ENCODE measurements around the gene KDM3B. TPM values are rescaled to one million over a fixed set of nuclear protein-coding genes. Genes with fewer than 3 reads are reported as not detected.

KDM3B gene
- total and polyA plus RNA-seq, 9 of the 15 experiments (the other 6 are each of a cell fraction or from before 2014, with no cell fraction given) = 13.8 to 62.8 (median 41.9) TPM

DNA sequence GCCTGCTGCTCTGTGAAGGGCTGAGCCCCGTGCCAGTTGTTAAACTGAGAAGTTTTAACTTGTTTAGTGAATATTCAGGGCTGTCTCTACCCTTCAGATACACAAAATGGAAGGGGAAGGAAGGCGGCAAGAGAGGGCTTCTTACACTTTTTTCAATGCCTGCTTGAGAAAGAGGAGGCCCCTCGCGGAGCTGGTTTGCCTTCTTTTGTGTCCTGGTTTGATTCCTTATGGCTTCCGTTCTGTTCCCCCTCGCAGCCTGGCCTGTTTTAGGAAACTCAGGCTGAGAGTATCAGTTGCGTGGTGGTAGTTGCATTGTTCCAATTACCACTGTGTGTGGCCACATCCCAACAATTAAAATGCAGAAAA is 13.4 kb upstream of the KDM3B start:
- FAIRE-seq = no peak
- H3K27ac ChIP-seq (ENCODE audit: extremely low read depth, low read depth, low read length) = peak overlapping the region; percentile 97
- ChIA-PET POLR2A (interaction anchor here (0.6 to 7.9 kb wide), 27 partner anchors 8 to 190 kb away, joined by 3 to 416 read pairs (median 4); partner anchors contain the start of genes BRD8, CDC23, CDC25C and GFRA3), CTCF (ENCODE audit: low intra/inter-chr PET ratio) (interaction anchor here (5.4 kb wide), 1 partner anchor 14 kb away, joined by 31 read pairs; the partner anchor contains the start of gene KDM3B)
- peak in 1 of 4 experiments; percentile 28 for DNase-seq (ENCODE audit: extremely low read depth in 1 of 4, low spot score in 3 of 4)
- H3K27me3 ChIP-seq (ENCODE audit: control insufficient read depth in 2 of 2, insufficient read depth in 2 of 2, low read length in 2 of 2) = no peaks in the 10 kb centered on the region
- H2AFZ ChIP-seq (ENCODE audit: low read depth, low read length) = peak overlapping the region; percentile 32; the same call in 1 of the 2 replicates
- no peaks in the 10 kb centered on the region for H3K9me3 ChIP-seq (replicated peaks; ENCODE audit: control insufficient read depth, insufficient read depth, low read depth, low read length)
- H3K4me1 ChIP-seq (replicated peaks in 1 of 2; ENCODE audit: control insufficient read depth in 2 of 2, insufficient read depth in 2 of 2, low read length in 2 of 2) = peaks cover 9 to 28% of the 10 kb centered on the region in 2 experiments
- 0 out of 2 replicates have a peak, but pooled peaks cover 7% of the 10 kb centered on the region for H4K20me1 ChIP-seq (replicated peaks; ENCODE audit: control insufficient read depth, insufficient read depth, low read length)
- peak; percentile 1; the same call in 2 of the 3 replicates for ATAC-seq
- H3K4me2 ChIP-seq (ENCODE audit: insufficient read depth, low read length) = peak overlapping the region; percentile 99
- BruUV-seq (replicated peaks) = TSS peak; percentile 57
- H3K9ac ChIP-seq (ENCODE audit: insufficient read depth in 1 of 2, low read depth in 2 of 2, low read length in 2 of 2) = peak overlapping the region; percentile 91 to 96
- intact Hi-C loops (cut with micrococcal nuclease) (loop anchor here (2.0 kb wide), 1 partner anchor 14 kb away; the partner anchor contains the start of gene KDM3B), in situ Hi-C loops (cut with MboI) (no loop called here)
- peak overlapping the region; percentile 63 for H3K4me3 ChIP-seq
- H3K36me3 ChIP-seq (ENCODE audit: control insufficient read depth, insufficient read depth, low read length) = peaks cover 39% of the 10 kb centered on the region
- peaks cover 39% of the 10 kb centered on the region for H3K79me2 ChIP-seq (ENCODE audit: control insufficient read depth, insufficient read depth, low read length)
- peaks cover 5% of the 10 kb centered on the region for H3K9me1 ChIP-seq (ENCODE audit: control insufficient read depth, insufficient read depth, low read length)
- 0% methylated on average over 7 of the region's 7 CpGs for WGBS (ENCODE audit: insufficient coverage, low coverage, missing lambda C conversion rate)
- no peak for TF ChIP-seq BRCA1 (IDR thresholded peaks at IDR 0.05)
- 0 out of 2 replicates have a peak, but pooled peaks have one; percentile 59 for TF ChIP-seq BRCA1 (CRISPR knock-in tag; IDR thresholded peaks at IDR 0.05)
- TF ChIP-seq MTA1 (IDR thresholded peaks at IDR 0.05; ENCODE audit: borderline replicate concordance) = no peak
- TF ChIP-seq, protein P1, sequence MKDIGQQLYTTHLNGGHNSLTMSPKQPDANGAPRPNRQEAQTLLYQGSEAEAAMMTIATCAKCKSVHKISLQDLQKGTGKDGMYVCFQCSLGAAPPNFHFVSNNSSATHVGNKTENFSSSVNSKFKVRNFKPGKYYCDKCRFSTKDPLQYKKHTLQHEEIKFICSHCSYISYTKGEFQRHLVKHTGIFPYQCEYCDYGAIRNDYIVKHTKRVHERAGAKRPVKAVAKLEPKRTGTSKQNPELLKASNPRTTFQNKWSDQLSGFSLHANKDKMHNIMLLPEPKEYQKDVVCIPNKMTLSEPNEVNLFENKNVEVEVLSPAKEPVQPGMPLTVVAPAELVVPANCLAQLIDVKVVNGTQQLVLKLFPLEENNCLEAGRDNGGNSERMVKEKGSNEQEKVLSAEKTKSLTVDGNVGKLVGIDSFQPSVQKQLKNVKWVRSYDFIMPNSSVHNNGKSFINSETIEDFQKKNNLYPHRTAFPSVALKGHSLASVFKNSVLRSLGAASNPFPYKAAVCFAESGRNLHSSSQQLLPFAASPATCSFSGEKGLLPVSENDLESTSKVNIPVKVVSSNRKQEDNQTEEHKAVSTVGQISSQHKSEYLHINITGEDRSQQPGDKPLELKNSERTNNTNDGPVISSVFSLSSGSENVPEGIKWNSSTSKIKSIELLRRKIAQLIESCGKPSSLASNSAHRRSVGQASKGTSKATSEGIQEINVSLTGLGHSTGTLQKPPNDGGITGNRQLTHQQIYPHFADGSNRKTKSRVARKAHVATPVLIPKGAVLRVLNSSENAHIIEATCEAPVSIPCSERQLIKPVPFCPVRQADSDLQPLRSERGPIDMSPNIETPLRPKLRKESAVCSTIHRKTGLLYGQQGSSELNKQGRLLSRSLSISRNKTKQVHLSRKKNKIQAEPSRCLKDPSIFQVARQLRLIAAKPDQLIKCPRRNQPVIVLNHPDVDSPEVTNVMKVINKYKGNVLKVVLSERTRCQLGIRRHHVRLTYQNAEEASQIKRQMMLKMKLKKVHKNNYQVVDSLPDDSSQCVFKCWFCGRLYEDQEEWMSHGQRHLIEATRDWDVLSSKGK (CRISPR knock-in tag; IDR thresholded peaks at IDR 0.05) = no peak
- no peak for TF ChIP-seq ZNF146 (CRISPR knock-in tag; IDR thresholded peaks at IDR 0.05; ENCODE audit: unreplicated experiment)
- peak; percentile 50; the same call in 1 of the 2 replicates for TF ChIP-seq ZFX (CRISPR knock-in tag; IDR thresholded peaks at IDR 0.05)
- TF ChIP-seq, protein P2, sequence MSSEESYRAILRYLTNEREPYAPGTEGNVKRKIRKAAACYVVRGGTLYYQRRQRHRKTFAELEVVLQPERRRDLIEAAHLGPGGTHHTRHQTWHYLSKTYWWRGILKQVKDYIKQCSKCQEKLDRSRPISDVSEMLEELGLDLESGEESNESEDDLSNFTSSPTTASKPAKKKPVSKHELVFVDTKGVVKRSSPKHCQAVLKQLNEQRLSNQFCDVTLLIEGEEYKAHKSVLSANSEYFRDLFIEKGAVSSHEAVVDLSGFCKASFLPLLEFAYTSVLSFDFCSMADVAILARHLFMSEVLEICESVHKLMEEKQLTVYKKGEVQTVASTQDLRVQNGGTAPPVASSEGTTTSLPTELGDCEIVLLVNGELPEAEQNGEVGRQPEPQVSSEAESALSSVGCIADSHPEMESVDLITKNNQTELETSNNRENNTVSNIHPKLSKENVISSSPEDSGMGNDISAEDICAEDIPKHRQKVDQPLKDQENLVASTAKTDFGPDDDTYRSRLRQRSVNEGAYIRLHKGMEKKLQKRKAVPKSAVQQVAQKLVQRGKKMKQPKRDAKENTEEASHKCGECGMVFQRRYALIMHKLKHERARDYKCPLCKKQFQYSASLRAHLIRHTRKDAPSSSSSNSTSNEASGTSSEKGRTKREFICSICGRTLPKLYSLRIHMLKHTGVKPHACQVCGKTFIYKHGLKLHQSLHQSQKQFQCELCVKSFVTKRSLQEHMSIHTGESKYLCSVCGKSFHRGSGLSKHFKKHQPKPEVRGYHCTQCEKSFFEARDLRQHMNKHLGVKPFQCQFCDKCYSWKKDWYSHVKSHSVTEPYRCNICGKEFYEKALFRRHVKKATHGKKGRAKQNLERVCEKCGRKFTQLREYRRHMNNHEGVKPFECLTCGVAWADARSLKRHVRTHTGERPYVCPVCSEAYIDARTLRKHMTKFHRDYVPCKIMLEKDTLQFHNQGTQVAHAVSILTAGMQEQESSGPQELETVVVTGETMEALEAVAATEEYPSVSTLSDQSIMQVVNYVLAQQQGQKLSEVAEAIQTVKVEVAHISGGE (CRISPR knock-in tag; IDR thresholded peaks at IDR 0.05) = 0 out of 6 replicates have a peak, but pooled peaks of 1 of the 3 experiments have one; percentile 13
- TF ChIP-seq FOXA1 (IDR thresholded peaks at IDR 0.05; ENCODE audit: borderline replicate concordance) = no peak
- TF ChIP-seq ZNF699 (CRISPR knock-in tag; IDR thresholded peaks at IDR 0.05; ENCODE audit: insufficient replicate concordance) = no peak
- no peak for TF ChIP-seq RBM15 (IDR thresholded peaks at IDR 0.05; ENCODE audit: insufficient read depth, low read length)
- TF ChIP-seq, protein P3, sequence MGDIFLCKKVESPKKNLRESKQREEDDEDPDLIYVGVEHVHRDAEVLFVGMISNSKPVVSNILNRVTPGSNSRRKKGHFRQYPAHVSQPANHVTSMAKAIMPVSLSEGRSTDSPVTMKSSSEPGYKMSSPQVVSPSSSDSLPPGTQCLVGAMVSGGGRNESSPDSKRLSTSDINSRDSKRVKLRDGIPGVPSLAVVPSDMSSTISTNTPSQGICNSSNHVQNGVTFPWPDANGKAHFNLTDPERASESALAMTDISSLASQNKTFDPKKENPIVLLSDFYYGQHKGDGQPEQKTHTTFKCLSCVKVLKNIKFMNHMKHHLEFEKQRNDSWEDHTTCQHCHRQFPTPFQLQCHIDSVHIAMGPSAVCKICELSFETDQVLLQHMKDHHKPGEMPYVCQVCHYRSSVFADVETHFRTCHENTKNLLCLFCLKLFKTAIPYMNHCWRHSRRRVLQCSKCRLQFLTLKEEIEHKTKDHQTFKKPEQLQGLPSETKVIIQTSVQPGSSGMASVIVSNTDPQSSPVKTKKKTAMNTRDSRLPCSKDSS (IDR thresholded peaks at IDR 0.05; ENCODE audit: low read depth, partially characterized antibody) = no peak
- no peak for TF ChIP-seq JUNB (CRISPR knock-in tag; conservative IDR thresholded peaks at IDR 0.05)
- no peak for TF ChIP-seq SRSF7 (optimal IDR thresholded peaks at IDR 0.05; ENCODE audit: low read depth, low read length)
